ENCODE measurements around the gene POLR3B. TPM values are rescaled to one million over a fixed set of nuclear protein-coding genes. Genes with fewer than 3 reads are reported as not detected.

Gene POLR3B
- total RNA-seq, 4 donors from 2014 or later = 4.7 to 13.0 (median 5.6) TPM

DNA sequence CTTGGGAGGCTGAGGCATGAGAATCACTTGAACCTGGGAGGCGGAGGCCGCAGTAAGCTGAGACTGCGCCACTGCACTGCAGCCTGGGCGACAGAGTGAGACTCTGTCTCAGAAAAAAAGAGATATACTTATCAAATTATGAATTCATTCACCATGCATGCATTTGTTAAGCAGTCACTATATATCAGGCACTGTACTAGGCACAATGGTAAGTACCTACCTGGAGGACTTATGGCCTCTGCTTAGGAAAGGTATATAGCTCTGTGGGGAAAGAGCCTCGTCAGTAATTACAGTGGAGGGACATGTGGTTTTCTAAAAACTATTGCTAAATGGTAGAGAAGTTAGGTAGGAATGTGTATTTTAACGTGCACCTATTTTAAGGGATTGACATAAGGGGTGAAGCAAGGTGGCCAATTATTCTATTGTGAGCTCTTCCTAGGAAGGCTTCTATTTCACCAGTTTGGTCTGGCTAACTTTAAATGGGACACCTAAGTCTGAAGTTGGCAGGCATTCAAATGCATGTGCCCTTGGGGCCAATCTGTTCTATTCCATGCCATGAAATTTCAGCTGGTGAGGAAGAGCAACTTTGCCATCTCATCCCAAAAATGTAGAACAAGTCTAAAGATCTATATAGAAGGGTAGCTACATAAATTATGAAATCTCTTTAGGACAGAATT, 40.0 kb upstream of the POLR3B start:
- no peak for TF ChIP-seq CTCF (IDR thresholded peaks at IDR 0.05; ENCODE audit: low read depth)

DNA sequence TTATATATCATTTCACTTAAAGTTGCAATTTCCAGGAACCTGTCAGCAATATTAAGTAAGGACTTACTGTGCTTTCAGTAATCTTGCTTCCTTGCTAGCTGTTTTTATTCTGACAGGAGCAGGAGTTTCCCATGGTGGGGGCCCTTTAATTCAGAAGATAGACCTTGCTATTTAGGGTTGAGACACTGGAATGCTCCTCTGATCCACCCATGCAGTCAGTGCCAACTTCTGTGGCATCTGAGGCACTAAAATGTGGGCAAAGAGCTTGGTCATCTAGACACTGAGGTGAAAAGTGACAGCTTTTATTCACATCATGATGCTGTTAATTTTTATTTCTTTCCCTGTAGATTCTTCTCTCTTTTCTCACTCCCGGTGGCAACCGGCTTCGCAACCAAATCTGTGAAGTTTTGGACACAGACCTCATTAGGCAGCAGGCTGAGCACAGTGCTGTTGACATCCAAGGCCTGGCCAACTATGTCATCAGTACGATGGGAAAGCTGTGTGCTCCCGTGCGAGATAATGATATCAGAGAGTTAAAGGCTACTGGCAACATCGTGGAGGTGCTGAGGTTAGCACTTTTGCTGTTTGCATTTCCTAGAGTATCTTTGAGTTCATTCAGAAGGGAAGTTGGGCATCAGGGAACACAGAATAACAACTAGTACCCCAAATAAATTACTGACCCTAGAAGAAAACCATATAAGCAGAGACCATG, 36.3 kb upstream of the POLR3B start:
- TF ChIP-seq CTCF (IDR thresholded peaks at IDR 0.05; ENCODE audit: low read depth) = no peak

DNA sequence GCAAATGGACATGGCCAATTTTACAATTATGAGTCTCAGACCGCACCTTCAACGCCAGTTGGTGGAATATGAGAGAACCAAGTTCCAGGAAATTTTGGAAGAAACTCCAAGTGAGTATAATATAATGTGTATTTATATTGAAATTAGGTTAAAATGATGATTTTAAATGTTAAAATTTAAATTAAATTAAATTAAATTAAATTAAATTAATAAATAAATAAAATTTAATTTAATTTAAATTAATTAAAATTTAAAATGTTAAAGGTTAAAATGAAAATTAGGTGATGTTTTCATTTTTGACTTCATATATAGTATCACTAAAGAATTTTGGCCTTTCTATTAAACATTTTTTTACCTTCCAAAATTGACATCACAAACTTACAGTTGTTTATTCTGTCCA, 34.0 kb upstream of the POLR3B start:
- TF ChIP-seq CTCF (IDR thresholded peaks at IDR 0.05; ENCODE audit: low read depth) = no peak

DNA sequence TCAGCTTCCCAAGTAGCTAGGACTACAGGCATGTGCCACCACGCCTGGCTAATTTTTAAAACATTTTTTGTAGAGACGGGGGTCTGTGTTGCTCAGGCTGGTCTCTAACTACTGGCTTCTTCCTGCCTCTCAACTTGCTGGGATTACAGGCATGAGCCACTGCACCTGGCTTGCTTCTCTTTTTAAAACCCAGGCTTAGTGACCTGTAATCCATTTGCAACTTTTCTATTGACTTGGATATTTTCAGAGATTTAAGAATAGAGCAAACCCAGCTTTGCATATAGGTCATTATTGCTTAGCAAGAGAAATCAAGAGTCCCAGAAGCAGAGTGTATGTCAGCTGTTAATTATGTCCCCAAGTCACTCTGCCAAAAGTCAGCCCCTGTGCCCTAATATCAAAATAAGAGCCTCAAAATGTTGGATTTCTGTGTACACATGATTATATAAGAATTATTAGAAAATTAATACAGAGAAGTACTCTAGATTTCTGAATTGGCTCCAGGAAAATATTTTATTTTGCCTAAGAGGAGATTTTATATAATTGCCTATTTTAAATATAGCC, 30.2 kb upstream of the POLR3B start:
- TF ChIP-seq CTCF (IDR thresholded peaks at IDR 0.05; ENCODE audit: low read depth) = no peak

- TF ChIP-seq CTCF (IDR thresholded peaks at IDR 0.05; ENCODE audit: low read depth) = no peak
Measured at GRCh38 chr12:106328735-106329134, 28.8 kb upstream of the POLR3B start.

- TF ChIP-seq CTCF (IDR thresholded peaks at IDR 0.05; ENCODE audit: low read depth) = no peak
Measured at GRCh38 chr12:106329231-106329982, 28.1 kb upstream of the POLR3B start.

- TF ChIP-seq CTCF (IDR thresholded peaks at IDR 0.05; ENCODE audit: low read depth) = no peak
Measured at GRCh38 chr12:106331599-106331998, 25.9 kb upstream of the POLR3B start.

All from subcutaneous adipose tissue (tissue), 4 donors.